GM21786 (cell line): ENCODE data around the gene MYPOP.
A peak's percentile ranks its signal among the peaks of the same experiment; 100 is the strongest.
"Not testable (repeated sequence)": the region's sequence is repeated elsewhere in the genome, so short reads cannot be mapped to it uniquely, and the experiment has no call there.

ENCODE experiments used
- ATAC-seq: cut with Tn5 transposase; IDR thresholded peaks from one replicate; pipeline ENCODE4 v1.9.1; 2021; ENCODE audit not compliant: unreplicated experiment

MYPOP gene

GRCh38 chr19:45908956-45909355 is 6.5 kb upstream of the MYPOP start:
- no peak for ATAC-seq

- ATAC-seq = no peak
These were observed 3.8 kb upstream of the MYPOP start for GRCh38 chr19:45906221-45906620.

GRCh38 chr19:45905011-45905410 is 2.6 kb upstream of the MYPOP start:
- ATAC-seq = no peak

GRCh38 chr19:45902651-45903625 is 525 bp upstream of the MYPOP start:
- ATAC-seq = peak; percentile 87

GRCh38 chr19:45901432-45901911 is 941 bp downstream of the MYPOP start:
- no peak for ATAC-seq

- no peak for ATAC-seq
These were observed 1.5 kb downstream of the MYPOP start for GRCh38 chr19:45900738-45901431.

GRCh38 chr19:45899919-45900589 is 2.4 kb downstream of the MYPOP start:
- no peak for ATAC-seq

- ATAC-seq = no peak
These were observed 3.2 kb downstream of the MYPOP start for GRCh38 chr19:45899253-45899652.

- ATAC-seq = no peak
These were observed 5.1 kb downstream of the MYPOP start for GRCh38 chr19:45897261-45897812.

GRCh38 chr19:45895983-45896599 is 6.3 kb downstream of the MYPOP start:
- ATAC-seq = not testable (repeated sequence)

GRCh38 chr19:45895519-45895972 is 6.9 kb downstream of the MYPOP start:
- no peak for ATAC-seq

- no peak for ATAC-seq
These were observed 11.5 kb downstream of the MYPOP start for GRCh38 chr19:45890877-45891276.

GRCh38 chr19:45889210-45889885 is 13.1 kb downstream of the MYPOP start:
- ATAC-seq = no peak

- ATAC-seq = no peak
These were observed 15.2 kb downstream of the MYPOP start for GRCh38 chr19:45887200-45887710.

- ATAC-seq = peak; percentile 43
These were observed 15.8 kb downstream of the MYPOP start for GRCh38 chr19:45886427-45887199.

GRCh38 chr19:45885556-45886426 is 16.6 kb downstream of the MYPOP start, which contains the start of gene IRF2BP1:
Gene IRF2BP1 (minus strand): TSS chr19:45886141. CDS start chr19:45885774, 367 bp downstream.
- ATAC-seq = peak; percentile 48

GRCh38 chr19:45884682-45885555 is 17.5 kb downstream of the MYPOP start:
- ATAC-seq = no peak
